ENCODE measurements around the gene PRKAG2. TPM values are rescaled to one million over a fixed set of nuclear protein-coding genes. Genes with fewer than 3 reads are reported as not detected.

Gene PRKAG2
- total RNA-seq, 2 experiments from 2014 or later, result 16.9 to 18.7 TPM

GRCh38 chr7:151709141-151710038 is 167.5 kb downstream of the PRKAG2 start:
- Mint-ChIP-seq H3K27me3 (ENCODE audit: low read depth) (no peaks in the 10 kb centered on the region), H3K9me3 (no peaks in the 10 kb centered on the region), H3K4me1 (ENCODE audit: low read depth) (peaks cover 6% of the 10 kb centered on the region), H3K4me3 (no peak overlapping the region), H3K36me3 (ENCODE audit: low read depth) (peaks cover 1% of the 10 kb centered on the region), H3K27ac (peak overlapping the region; percentile 9)
- CTCF ChIA-PET, result no interaction called here
- no peak for DNase-seq
- intact Hi-C loops (cut with micrococcal nuclease), result loop anchor here (5.0 kb wide), 1 partner anchor 137 kb away; no protein-coding TSS in a partner anchor

- H3K4me3 Mint-ChIP-seq, result no peak overlapping the region
- H3K4me1 Mint-ChIP-seq (ENCODE audit: low read depth), result peaks cover 6% of the 10 kb centered on the region
- H3K9me3 Mint-ChIP-seq, result no peaks in the 10 kb centered on the region
- CTCF ChIA-PET, result no interaction called here
- peak overlapping the region; percentile 4 for H3K27ac Mint-ChIP-seq
- peaks cover 1% of the 10 kb centered on the region for H3K36me3 Mint-ChIP-seq (ENCODE audit: low read depth)
- no peak for DNase-seq
- no peaks in the 10 kb centered on the region for H3K27me3 Mint-ChIP-seq (ENCODE audit: low read depth)
- intact Hi-C loops (cut with micrococcal nuclease), result loop anchor here (5.0 kb wide), 1 partner anchor 136 kb away; no protein-coding TSS in a partner anchor
Measured at GRCh38 chr7:151708610-151709009, 168.3 kb downstream of the PRKAG2 start.

DNA sequence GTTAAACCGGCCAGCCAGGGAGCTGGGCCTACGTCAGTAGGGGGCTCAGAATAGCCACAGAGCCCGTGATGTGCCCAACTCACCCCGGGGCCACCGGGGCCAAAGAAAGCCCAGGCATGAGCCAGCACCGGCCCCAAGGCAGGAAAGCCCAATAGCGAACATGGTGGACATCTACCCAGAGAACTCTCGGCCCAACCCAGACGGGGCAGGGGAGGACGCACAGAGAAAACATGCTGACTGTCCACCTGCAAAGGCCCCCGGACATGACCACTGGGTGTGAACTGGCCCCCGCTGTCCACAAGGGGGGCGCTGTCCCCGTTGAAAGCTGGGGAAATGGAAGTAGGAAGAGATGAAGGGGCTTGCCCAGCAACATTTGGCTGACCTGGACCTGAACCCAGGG is 169.2 kb downstream of the PRKAG2 start:
- CTCF ChIA-PET, result interaction anchor here (1.1 kb wide), 1 partner anchor 46 kb away, joined by 3 read pairs; no protein-coding TSS in a partner anchor
- H3K4me1 Mint-ChIP-seq (ENCODE audit: low read depth), result peaks cover 6% of the 10 kb centered on the region
- DNase-seq, result no peak
- no peak overlapping the region for H3K4me3 Mint-ChIP-seq
- H3K27me3 Mint-ChIP-seq (ENCODE audit: low read depth), result no peaks in the 10 kb centered on the region
- no peaks in the 10 kb centered on the region for H3K9me3 Mint-ChIP-seq
- intact Hi-C loops (cut with micrococcal nuclease), result loop anchor here (5.0 kb wide), 1 partner anchor 135 kb away; no protein-coding TSS in a partner anchor
- no peak overlapping the region for H3K27ac Mint-ChIP-seq
- H3K36me3 Mint-ChIP-seq (ENCODE audit: low read depth), result peaks cover 1% of the 10 kb centered on the region

DNA sequence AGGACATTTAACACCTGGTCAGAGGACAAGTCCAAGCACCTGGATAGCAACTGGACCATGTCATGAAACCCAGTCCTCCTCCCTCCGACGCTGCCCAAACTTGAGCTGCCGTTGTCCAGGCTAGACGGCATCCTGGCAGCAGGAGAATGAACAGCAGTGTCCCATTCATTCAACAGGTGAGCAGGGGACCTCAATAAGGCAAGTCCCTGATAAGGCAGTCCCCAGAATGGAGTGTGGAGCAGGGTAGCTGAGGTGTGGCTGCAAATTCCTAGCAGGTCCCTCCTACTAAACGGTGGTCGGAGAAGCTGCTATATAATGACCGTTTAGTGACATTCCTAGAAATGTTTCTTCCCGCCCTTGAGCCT is 169.8 kb downstream of the PRKAG2 start:
- intact Hi-C loops (cut with micrococcal nuclease), result loop anchor here (5.0 kb wide), 1 partner anchor 135 kb away; no protein-coding TSS in a partner anchor
- no peaks in the 10 kb centered on the region for H3K9me3 Mint-ChIP-seq
- no peak for DNase-seq
- H3K36me3 Mint-ChIP-seq (ENCODE audit: low read depth), result peaks cover 1% of the 10 kb centered on the region
- H3K27me3 Mint-ChIP-seq (ENCODE audit: low read depth), result no peaks in the 10 kb centered on the region
- no peak overlapping the region for H3K4me3 Mint-ChIP-seq
- peaks cover 6% of the 10 kb centered on the region for H3K4me1 Mint-ChIP-seq (ENCODE audit: low read depth)
- CTCF ChIA-PET, result interaction anchor here (0.7 to 1.7 kb wide), 4 partner anchors 9 to 1148 kb away, joined by 3 to 4 read pairs (median 3); no protein-coding TSS in a partner anchor
- H3K27ac Mint-ChIP-seq, result no peak overlapping the region

GRCh38 chr7:151706277-151707104 is 170.4 kb downstream of the PRKAG2 start:
- DNase-seq, result no peak
- H3K27ac Mint-ChIP-seq, result no peak overlapping the region
- intact Hi-C loops (cut with micrococcal nuclease), result loop anchor here (5.0 kb wide), 1 partner anchor 134 kb away; no protein-coding TSS in a partner anchor
- H3K4me3 Mint-ChIP-seq, result no peak overlapping the region
- H3K27me3 Mint-ChIP-seq (ENCODE audit: low read depth), result no peaks in the 10 kb centered on the region
- no peaks in the 10 kb centered on the region for H3K9me3 Mint-ChIP-seq
- H3K36me3 Mint-ChIP-seq (ENCODE audit: low read depth), result peaks cover 1% of the 10 kb centered on the region
- peaks cover 6% of the 10 kb centered on the region for H3K4me1 Mint-ChIP-seq (ENCODE audit: low read depth)
- CTCF ChIA-PET, result interaction anchor here (0.7 to 1.7 kb wide), 4 partner anchors 9 to 1148 kb away, joined by 3 to 4 read pairs (median 3); no protein-coding TSS in a partner anchor

DNA sequence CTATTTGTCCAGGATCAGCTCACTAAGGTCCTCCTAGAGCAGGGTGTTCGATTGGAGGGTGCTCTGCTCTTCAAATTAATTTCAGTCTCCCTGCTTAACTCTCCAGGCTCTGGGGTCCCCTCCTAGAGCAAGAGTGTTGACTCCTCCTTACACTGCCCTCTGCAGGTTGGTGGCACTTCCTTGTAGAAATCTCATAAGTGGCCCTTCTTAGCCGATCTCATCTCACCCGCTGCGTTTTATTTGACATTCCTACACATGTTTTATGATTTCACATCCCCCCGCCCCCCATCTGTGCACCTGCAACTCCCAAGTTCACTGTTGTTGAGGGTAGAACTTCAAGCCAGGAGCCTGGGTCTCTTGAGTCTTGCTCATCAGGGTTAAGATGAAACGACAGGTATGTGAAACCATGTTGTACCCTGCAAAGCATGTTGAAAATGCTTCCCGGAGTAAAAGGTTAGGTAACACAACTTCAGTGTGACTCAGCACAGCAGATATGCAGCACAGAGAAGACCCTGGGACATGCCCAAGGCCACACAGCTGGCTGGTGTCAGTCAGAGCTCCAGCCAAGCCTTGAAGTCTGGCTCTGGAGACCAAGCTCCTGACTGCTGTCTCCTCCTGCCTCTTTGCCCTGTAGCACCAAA is 171.2 kb downstream of the PRKAG2 start:
- H3K4me3 Mint-ChIP-seq, result no peak overlapping the region
- intact Hi-C loops (cut with micrococcal nuclease), result loop anchor here (1.0 to 5.0 kb wide), 2 partner anchors 77 to 133 kb away; no protein-coding TSS in a partner anchor
- no peaks in the 10 kb centered on the region for H3K27me3 Mint-ChIP-seq (ENCODE audit: low read depth)
- CTCF ChIA-PET, result interaction anchor here (0.6 to 1.7 kb wide), 3 partner anchors 8 to 190 kb away, joined by 3 to 5 read pairs (median 4); no protein-coding TSS in a partner anchor
- DNase-seq, result peak; percentile 49
- H3K27ac Mint-ChIP-seq, result no peak overlapping the region
- peaks cover 6% of the 10 kb centered on the region for H3K4me1 Mint-ChIP-seq (ENCODE audit: low read depth)
- no peaks in the 10 kb centered on the region for H3K9me3 Mint-ChIP-seq
- H3K36me3 Mint-ChIP-seq (ENCODE audit: low read depth), result peaks cover 1% of the 10 kb centered on the region

GRCh38 chr7:151704960-151705635 is 171.8 kb downstream of the PRKAG2 start:
- H3K4me1 Mint-ChIP-seq (ENCODE audit: low read depth), result peaks cover 6% of the 10 kb centered on the region

DNA sequence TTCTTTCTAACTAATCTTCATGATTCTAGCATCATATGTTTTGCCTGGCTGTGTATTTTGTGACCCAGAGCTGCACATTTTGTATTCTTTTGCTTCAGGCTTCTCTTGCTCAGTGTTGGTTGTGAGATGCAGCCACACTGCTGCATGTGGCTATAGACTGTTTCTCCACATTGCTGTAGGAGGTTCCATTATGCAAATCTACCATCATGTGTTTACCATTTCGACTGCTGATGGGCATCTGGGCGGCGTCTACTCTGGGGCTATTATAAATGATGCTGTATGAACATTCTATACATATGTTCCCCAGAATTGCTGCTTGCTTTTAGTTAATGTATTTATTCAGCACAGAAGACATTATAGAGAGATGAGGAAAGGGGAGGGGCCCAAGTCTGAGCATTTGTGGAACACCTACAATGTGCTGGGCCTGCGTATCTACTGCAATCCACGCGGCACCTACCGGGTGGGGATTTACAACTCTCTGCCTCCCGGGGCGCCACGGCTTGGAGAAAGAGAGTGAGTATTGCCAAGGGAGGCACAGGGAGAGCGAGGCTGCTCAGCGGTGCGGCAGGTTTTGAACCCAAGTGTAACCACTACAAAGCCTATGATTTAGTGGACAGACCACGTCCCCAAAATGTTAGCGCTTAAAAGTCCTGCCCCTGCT is 172.5 kb downstream of the PRKAG2 start:
- Mint-ChIP-seq H3K27ac (no peak overlapping the region), H3K4me1 (ENCODE audit: low read depth) (peaks cover 6% of the 10 kb centered on the region), H3K4me3 (no peak overlapping the region), H3K27me3 (ENCODE audit: low read depth) (no peaks in the 10 kb centered on the region), H3K9me3 (no peaks in the 10 kb centered on the region), H3K36me3 (ENCODE audit: low read depth) (peaks cover 1% of the 10 kb centered on the region)
- DNase-seq, result no peak
- intact Hi-C loops (cut with micrococcal nuclease), result no loop called here
- CTCF ChIA-PET, result interaction anchor here (0.7 kb wide), 1 partner anchor 45 kb away, joined by 4 read pairs; no protein-coding TSS in a partner anchor

More at GRCh38 chr7:151704960-151705635, 171.8 kb downstream of the PRKAG2 start:
- no peaks in the 10 kb centered on the region for H3K27me3 Mint-ChIP-seq (ENCODE audit: low read depth)
- peaks cover 1% of the 10 kb centered on the region for H3K36me3 Mint-ChIP-seq (ENCODE audit: low read depth)
- intact Hi-C loops (cut with micrococcal nuclease), result loop anchor here (1.0 to 5.0 kb wide), 2 partner anchors 77 to 133 kb away; no protein-coding TSS in a partner anchor
- H3K9me3 Mint-ChIP-seq, result no peaks in the 10 kb centered on the region
- no peak for DNase-seq
- CTCF ChIA-PET, result interaction anchor here (0.6 to 1.7 kb wide), 3 partner anchors 7 to 189 kb away, joined by 3 to 5 read pairs (median 4); no protein-coding TSS in a partner anchor
- no peak overlapping the region for H3K27ac Mint-ChIP-seq
- H3K4me3 Mint-ChIP-seq, result no peak overlapping the region

- no peak overlapping the region for H3K4me3 Mint-ChIP-seq
- H3K4me1 Mint-ChIP-seq (ENCODE audit: low read depth), result peaks cover 6% of the 10 kb centered on the region
- no peaks in the 10 kb centered on the region for H3K27me3 Mint-ChIP-seq (ENCODE audit: low read depth)
- no peak overlapping the region for H3K27ac Mint-ChIP-seq
- intact Hi-C loops (cut with micrococcal nuclease), result no loop called here
- no peak for DNase-seq
- CTCF ChIA-PET, result no interaction called here
- no peaks in the 10 kb centered on the region for H3K9me3 Mint-ChIP-seq
- no peaks in the 10 kb centered on the region for H3K36me3 Mint-ChIP-seq (ENCODE audit: low read depth)
Measured at GRCh38 chr7:151702961-151703360, 174.0 kb downstream of the PRKAG2 start.

- H3K4me3 Mint-ChIP-seq, result no peak overlapping the region
- peaks cover 2% of the 10 kb centered on the region for H3K4me1 Mint-ChIP-seq (ENCODE audit: low read depth)
- CTCF ChIA-PET, result interaction anchor here (0.6 kb wide), 2 partner anchors 77 to 353 kb away, joined by 3 to 4 read pairs; no protein-coding TSS in a partner anchor
- intact Hi-C loops (cut with micrococcal nuclease), result no loop called here
- no peaks in the 10 kb centered on the region for H3K9me3 Mint-ChIP-seq
- no peaks in the 10 kb centered on the region for H3K36me3 Mint-ChIP-seq (ENCODE audit: low read depth)
- DNase-seq, result no peak
- no peak overlapping the region for H3K27ac Mint-ChIP-seq
- H3K27me3 Mint-ChIP-seq (ENCODE audit: low read depth), result no peaks in the 10 kb centered on the region
Measured at GRCh38 chr7:151700586-151701165, 176.2 kb downstream of the PRKAG2 start.
